HG03432 (cell line): Measurements from ENCODE around the gene BIRC5.

Experiments
- ATAC-seq: cut with Tn5 transposase; IDR thresholded peaks from one replicate; pipeline ENCODE4 v1.9.1; 2021; ENCODE audit warnings: mild to moderate bottlenecking, moderate library complexity; ENCODE audit not compliant: unreplicated experiment

BIRC5 gene

DNA sequence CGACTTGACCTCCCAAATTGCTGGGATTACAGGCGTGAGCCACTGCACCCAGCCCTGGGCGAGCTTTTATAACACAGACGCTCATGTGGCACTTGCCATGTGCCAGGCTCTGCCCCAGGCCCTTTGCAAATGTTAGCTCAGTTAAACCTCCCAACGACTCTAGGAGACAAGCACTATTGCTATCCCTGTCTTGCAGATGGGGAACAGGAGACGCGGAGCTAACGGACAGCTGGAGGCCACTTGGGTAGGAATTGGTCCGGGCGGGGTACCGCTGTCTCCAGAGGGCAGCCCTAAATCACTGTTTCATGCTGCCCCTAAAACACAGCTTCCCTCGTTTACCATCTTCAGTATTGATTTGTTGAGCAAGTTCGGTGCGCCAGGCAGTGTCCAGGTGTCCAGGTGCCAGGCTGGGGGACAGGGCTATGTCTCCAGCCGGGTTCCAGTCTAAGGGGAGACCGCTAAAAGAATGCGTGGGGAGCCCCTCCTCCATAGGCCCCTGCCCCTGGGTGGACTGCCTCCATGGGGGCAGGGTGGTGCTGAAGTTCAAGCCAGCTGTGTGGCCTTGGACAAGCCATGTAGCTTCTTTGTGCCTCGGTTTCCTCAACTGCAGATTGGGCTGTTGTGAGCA, 41.1 kb downstream of the BIRC5 start:
- no peak for ATAC-seq

DNA sequence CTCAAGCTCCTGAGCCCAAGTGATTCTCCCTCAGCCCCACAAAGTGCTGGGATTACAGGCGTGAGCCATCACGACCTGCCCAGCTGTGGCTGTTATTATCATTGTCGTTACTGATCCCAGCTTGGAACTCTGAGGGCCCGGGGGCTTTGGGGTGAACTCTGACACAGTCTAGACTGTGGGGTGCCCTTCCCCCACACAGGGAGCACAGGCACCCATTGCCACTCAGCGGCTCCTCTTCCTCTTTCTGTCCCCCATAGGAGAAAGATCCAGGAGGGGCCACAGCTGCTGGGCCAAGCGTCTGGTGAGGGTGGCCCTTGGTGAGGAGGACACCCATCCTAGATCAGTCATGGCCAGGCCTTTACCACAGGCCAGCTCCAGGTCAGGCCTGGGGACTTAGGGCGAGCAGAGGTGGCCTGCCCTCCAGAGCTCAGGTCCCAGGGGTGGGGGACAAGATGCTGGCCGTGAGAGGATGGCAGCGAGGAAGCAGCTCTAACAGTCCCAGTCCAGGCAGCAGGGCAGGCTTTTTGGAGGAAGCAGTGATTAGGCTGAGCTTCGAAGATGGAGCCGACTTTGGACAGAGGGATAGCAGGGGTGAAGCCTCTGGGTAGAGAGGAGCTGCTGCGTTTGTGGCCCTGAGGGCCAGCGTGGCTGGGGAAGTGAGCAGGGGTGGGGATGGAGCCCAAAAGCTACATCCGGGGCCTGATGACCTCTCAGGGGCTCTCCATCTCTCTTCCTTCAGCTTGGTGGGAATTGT, 42.1 kb downstream of the BIRC5 start:
- ATAC-seq = no peak

DNA sequence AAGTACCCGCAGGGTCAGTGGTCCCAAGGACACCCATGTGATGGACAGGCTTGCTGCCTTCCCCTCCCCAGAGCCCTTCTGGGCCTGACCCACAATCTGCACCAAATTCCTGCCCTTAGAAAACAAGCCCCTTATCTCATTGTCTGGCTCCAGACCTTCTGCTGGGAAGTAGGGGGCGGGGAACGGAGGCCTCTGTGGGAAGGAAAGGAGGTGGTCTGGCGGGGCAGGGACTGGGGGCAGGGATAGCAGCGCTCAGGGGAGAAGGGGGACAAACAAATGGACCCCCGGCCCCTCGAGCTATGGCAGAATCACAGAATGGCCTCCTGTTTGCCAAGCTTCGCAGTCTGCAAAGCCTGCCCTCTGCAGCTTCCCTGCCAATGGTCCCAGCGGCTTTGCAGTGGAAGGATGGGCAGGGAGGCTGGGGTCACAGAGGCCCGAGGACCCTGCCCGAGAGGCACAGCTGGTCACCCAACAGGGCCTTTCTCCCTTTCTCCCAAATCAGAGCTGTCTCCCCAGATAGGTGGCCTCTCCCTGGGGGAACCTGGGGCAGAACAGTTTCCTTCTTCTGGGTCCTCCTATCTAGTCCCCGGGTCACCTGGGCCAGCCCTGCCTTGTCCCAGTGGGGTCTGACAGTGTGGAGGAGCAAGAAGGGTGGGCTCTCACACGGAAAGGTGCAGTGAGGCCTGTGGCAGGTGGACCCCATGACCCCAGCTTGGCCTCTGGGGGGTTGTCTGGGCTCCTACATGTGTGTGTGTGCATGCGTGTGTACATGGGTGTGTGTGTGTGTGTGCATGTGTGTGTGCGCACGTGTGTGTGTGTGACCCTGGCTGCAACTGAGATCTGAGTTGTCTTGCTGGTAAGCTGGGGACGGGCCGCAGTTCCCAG, 42.9 kb downstream of the BIRC5 start:
- ATAC-seq = no peak

DNA sequence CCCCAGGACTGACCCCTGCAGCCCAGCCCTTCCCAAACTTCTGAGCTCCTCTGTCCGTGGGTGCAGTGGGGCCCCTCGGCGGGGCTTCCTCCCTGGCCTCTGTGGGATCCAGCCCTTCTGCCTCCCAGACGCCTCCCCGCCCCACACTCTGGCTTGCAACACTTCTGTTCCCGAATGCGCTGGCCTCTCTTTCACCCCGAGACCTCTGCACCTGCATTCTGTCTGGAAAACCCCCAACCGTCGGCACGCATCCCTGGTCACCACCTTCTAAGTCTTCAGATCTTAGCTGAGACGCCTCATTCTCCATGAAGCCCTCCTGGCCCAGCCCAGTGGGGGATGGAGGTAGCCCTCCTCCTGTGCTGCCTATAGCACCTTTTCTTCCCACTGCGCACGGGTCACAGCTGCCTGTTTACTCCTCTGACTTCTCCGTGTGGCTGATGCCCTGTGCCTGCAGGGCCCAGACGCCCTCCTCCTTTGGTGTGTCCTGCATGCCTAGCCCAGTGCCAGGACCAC, 43.8 kb downstream of the BIRC5 start:
- ATAC-seq = no peak

DNA sequence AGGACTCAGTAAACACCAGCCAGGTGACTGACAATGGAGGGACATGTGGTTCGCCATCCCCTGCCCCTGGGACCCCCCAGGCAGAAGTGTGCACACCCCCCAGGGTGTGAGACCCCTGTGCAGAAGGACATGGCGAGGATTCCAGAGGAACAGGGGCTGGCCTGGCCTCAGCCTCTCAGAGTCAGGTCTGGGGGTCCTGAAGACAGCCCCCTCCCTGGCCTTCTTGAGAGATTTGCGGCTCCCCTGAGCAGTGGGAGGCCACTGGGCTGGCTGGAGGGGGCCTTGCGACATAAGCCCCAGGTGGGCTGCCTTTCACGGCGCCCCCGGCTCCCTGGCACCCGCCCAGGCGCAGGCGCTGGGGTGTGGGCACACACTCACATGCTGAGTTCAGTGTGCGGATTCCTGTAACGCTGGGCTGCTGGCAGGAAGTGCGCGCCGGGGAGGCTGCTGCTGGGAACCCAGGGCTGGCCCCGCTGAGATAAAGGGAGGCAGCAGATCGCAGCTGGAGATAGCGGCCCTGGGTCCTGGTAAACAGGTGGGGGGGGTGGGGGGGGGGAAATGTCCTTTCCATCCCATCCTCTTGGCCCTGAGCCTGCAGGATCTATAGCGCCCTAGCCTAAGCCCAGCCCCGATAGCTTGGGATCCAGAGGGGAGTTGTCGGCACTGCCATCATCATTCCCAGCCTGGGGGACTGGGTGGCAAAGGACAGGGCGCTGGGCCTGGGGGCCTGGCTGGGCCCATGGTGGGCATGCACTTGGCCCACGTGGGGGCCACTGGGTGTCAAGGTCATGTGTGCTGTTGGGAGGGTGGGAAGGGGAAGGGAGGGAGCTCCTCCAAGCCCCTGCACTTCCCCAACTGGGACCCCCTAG, 44.5 kb downstream of the BIRC5 start:
- ATAC-seq = no peak

DNA sequence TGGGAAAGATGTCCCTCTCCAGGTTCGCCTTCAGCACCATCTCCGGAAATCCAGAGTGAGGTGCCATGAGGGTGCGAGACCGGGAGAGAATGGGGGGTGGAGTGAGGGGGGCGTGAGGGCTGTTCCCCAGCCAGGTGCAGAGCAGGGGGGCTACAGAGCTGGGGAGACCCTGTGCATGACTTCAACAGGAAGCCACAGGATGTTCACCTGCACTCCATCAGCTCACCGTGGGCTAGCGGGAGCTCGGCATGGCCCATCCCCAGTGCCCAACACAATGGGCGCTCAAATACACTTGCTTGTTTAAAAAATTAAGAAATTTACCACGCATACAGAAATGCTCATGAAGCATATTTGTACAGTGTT, 45.1 kb downstream of the BIRC5 start:
- no peak for ATAC-seq

DNA sequence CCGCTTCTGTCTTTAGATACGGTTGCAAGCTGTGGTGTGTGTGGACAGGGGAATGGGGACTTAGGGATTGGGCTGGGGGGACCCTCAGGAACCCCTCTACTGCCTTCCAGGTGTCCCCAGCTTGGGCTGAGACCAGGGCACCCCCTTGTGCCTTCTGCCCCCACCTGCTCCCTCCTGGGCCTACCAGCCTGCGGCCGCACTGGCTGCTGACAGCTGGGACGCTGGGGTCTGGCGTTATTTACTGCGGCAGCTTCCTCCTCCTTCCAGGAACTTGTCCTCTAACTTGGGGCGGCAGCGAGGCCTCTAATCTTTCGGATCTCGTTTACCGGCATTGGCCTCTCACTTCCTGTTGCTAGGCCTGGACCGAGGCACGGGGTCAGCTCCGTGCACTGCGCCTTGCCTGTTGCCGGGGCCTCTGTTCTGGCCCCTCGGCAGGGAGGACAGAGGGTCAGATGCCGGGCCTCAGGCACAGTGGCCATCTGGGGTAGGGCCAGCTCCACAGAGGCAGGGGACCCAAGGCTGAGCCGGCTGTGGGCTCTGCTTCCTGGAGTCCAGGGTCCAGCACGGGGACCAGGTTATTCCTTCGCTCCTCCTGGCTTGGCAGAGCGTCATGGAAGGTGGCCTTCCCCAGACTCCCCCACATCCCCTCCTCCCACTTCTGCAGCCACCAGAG, 49.1 kb downstream of the BIRC5 start:
- no peak for ATAC-seq

DNA sequence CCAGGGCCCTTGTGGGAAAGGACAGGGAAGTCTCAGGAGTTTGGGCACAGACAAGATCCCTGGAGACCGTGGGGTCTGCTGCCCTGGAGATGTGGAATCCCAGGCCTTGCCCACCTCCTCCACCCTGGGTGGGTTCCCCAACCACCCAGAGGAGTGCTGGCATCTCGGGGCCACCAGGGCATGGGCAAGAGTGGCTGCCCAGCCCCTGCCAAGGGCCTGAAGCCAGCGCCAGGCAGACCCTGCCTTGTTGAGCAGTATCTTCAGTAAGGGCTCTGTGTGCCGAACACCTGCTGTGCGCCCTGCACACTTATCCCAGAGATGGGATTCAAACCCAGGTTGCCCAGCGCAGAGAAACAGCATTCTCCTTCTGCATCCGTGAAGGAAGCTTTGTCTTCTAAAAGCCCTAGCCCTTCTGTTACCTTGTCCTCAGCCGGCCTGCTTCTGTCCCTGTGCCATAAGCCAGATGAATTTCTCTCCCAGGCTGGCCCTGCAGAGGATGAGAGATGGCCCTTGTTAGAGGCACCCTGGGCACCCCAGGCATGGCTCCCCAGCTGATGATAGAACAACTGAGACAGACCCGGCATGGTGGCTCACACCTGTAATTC, 49.8 kb downstream of the BIRC5 start:
- ATAC-seq = no peak

DNA sequence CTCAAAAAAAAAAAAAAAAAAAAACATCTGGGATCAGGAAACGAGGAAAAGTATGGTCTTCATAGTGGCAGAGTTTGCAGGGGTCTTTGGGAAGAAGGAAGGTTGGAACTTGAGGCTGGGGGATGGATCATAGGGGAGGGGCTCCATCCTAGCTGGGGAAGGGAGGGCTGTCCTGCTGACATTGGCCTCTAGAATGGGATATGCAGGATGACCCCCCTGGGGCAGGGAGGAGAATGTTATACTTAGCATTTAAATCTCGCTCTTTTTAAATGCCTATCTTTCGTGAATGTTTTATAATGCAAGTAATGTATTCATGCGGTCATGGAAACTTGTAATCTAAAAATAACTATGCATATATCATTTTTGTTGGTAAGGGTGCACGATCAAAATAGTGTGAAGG, 50.5 kb downstream of the BIRC5 start:
- ATAC-seq = no peak

DNA sequence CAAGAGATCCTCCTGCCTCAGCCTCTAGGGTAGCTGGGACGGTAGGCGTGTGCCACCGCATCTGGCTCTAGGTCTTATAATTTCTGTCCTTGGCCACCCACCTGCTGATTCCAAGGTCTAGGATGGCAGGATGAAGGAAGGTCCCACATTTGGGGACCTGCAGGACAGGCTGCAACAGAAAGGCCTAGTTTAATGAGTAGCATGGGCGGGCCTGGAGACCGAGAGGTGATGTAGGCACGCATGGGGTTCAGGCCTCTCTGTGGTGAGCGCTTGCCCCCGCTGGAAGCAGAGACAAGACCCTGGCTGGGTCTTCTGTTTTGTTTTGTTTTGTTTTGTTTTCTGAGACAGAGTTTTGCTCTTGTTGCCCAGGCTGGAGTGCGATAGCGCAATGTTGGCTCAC, 51.1 kb downstream of the BIRC5 start:
- no peak for ATAC-seq

DNA sequence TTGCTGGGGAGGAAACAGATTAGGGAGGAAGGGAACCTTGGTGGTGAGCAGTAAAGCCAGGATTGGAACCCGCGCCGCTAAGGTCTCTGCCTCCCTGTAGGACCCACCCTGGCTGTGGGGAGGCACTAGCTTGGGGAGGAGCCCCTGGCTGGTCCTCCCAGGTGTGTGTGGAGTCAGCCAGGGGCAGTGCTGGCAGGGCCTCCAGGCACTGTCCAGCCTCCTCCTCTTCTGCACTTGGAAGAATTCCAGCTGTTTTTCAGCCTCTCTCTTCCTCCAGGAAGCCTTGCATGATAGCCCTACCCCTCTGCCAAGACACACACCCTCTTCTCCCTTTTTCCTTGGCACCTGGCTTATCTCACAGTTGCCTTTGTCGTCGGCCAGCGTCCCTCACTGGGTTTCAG, 52.2 kb downstream of the BIRC5 start:
- ATAC-seq = no peak

DNA sequence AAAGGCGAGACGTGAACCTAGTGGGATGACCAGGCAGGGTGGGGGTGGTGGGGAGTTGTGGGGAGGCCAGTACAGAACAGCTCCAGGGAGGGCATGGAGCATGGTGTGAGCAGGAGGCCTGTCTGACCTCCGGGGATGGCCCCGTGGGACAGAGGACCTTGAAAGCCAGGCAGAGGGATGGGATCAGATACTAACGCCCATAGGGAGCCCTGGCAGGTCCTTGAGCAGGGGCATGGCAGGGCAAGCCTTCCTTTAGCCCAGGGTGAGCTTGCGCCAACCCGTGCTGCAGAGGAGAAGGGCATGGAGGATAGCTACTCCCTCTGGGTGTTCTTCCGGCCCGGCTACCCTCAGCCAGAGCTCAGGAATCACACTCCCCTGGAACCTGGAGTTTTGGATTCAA, 52.7 kb downstream of the BIRC5 start:
- no peak for ATAC-seq

DNA sequence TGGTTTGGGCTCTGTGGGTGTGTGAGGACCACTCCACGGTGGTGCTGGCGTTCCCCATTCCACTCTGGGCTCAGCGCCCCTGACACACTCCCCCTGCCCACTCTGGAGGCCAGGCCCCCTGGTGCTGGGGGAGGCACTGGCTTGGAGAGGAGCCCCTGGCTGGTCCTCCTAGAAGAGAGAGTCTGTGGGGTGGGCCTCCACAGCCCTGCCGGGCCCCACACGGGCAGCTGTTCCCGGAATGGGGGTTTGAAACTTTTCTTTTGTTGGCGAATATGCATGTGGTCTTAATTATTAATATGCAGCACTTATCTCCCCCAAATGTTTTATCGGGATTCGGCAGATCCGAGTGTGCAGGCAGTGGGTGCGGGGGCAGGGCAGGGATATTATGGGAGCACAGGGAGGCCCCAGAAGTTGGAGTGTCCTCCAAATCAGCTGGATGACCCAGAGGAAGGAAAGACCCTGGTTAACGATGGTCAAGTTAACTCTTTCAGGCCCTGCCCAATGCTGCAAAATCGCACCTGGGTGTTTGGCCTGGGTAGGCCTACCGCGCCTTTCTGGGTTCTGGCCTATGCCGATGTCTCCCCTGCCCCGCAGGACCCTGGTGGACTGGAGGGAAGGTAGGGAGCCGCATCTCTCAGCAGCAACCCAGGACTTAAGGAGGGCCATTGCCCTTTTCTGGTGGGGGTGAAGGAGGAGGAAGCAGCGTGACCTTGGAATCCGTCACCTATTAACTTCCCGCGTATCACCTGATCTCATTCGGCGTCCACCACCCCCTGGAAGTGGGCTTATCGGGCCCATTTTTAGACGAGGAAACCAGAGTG, 53.4 kb downstream of the BIRC5 start:
- no peak for ATAC-seq

DNA sequence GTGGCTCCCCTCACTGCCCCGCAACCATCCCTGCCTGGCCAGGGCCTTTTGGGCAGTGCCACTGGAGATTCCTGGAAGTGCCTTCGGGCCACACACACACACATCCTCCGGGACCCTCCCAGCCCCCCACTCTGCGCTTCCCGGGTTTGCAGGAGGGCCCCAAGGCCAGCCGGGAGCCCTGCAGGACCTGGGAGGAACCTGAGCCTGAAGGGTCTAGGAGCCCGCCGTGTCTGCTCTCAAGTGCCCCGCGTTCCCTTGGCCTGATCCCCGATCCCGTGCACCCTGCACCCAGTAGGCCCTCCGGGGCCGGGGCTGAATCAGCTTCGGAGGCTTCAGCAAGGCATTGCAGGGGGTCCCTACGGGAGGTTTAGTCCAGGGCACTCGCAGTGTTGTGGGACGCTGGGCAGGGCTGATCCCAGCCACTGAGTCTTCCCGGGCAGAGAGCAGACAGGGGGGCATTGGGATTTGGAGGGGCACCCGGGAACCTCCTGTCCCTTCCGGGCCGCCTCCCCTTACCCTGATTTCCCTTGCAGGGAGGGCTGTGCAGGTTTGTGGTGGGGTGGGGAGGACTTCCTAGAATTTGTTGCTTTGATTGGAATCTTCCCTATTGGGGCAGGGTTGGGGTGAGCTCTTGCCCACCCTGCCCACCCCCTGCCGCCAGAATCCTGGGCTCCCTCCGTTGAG, 54.3 kb downstream of the BIRC5 start:
- ATAC-seq = no peak

DNA sequence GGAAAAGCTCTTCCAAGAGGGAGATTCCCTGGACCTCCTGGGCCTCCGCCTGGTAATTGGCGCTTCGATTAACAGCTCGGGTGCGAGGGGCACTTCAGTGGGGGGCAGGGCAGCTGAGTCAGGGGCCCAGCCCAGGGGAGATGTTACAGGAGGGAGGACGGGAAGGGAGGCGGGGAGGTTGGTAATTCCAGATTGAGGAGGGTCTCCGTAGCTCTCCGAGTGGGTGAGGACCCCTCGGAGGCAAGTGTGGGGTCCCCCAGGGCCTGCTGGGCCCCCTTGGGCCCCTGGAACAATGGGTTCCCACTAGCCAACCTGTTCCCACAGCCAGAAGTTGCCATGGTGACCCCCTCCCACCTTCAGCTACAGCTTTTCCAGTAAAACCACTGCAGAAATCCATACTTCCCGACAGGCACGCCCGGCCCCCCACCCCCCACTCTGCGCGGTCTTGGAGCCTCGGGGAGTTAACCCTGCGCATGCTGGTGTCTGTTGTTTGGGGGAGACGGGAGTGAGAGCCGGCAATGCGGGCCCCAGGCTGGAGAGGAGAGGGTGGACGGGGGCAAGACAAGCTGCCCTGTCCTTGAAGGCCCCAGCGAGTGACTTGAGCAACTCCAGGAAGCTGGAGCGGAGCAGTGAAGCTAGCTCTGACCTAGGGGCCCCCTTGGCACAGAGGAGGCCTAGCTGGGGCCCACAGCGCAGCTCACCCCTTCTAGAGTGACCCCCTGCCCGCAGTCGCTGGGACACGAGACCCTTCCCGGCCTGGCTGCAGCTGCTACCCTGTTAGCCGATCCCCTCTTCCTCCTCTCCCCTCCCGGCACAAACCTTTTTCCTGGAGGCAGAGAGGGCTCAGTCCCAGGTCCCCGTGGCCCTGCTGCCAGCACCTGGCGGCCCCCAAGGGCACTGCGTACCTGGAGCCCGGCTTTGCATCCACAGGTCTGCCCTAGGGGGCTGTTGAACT, 55.2 kb downstream of the BIRC5 start:
- ATAC-seq = no peak

DNA sequence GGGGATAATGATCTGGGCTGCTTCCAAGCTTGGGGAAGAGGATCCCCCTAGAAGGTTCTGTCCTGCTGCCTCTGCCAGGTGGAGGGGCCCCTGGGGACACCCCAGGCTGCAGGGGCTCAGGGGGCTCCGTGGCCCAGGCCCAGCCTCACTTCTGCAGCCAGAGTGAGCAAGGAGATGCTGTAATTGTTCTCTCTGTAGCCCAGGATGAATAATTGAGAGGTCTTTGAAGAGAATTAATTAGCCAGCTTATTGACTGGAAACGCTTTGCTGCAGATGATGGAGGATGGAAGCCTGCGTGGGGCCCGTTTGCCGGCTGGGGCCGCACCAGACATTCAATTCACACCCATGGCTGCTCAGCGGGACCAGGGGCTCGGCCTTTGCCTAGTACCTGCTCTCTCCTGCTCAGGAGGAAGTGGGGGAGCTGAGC, 55.9 kb downstream of the BIRC5 start:
- ATAC-seq = no peak
